DLD1 (cell line): Measurements from ENCODE around the gene WDR64.

Experiments used
- in situ Hi-C: cut with HindIII; loops from 2 replicates; pipeline ENCODE4 v1.10.0; 2017; ENCODE audit warnings: low sequenced_read_pairs

Gene WDR64

GRCh38 chr1:241652012-241652411 lies at the start of gene WDR64:
TSS of gene WDR64 (plus strand) at chr1:241652281. CDS start at chr1:241652485, 204 bp downstream.
- in situ Hi-C loops = loop anchor here (5.0 kb wide), 1 partner anchor 100 kb away; no protein-coding TSS in a partner anchor

GRCh38 chr1:241603731-241604245 lies 48.3 kb upstream of the WDR64 start:
- in situ Hi-C loops = no loop called here

- in situ Hi-C loops = no loop called here
These were observed 46.8 kb upstream of the WDR64 start for GRCh38 chr1:241605146-241605805.

- in situ Hi-C loops = no loop called here
These were observed 45.5 kb upstream of the WDR64 start for GRCh38 chr1:241606544-241606943.

GRCh38 chr1:241607497-241607896 lies 44.6 kb upstream of the WDR64 start:
- in situ Hi-C loops = no loop called here

GRCh38 chr1:241608379-241609033 lies 43.6 kb upstream of the WDR64 start:
- in situ Hi-C loops = no loop called here

- in situ Hi-C loops = no loop called here
These were observed 41.8 kb upstream of the WDR64 start for GRCh38 chr1:241610056-241610815.

- in situ Hi-C loops = no loop called here
These were observed 41.0 kb upstream of the WDR64 start for GRCh38 chr1:241611063-241611462.

- in situ Hi-C loops = no loop called here
These were observed 40.3 kb upstream of the WDR64 start for GRCh38 chr1:241611736-241612135.

- in situ Hi-C loops = no loop called here
These were observed 39.3 kb upstream of the WDR64 start for GRCh38 chr1:241612533-241613477.

- in situ Hi-C loops = no loop called here
These were observed 37.9 kb upstream of the WDR64 start for GRCh38 chr1:241614144-241614543.

- in situ Hi-C loops = no loop called here
These were observed 37.5 kb upstream of the WDR64 start for GRCh38 chr1:241614572-241614971.

- in situ Hi-C loops = no loop called here
These were observed 36.8 kb upstream of the WDR64 start for GRCh38 chr1:241615043-241615974.

GRCh38 chr1:241617426-241617825 lies 34.7 kb upstream of the WDR64 start:
- in situ Hi-C loops = no loop called here

- in situ Hi-C loops = no loop called here
These were observed 29.4 kb upstream of the WDR64 start for GRCh38 chr1:241622669-241623068.

- in situ Hi-C loops = loop anchor here (25.0 kb wide), 1 partner anchor 187 kb away; no protein-coding TSS in a partner anchor
These were observed 27.1 kb upstream of the WDR64 start for GRCh38 chr1:241624935-241625334.

GRCh38 chr1:241627453-241628259 lies 24.4 kb upstream of the WDR64 start:
- in situ Hi-C loops = loop anchor here (25.0 kb wide), 1 partner anchor 185 kb away; no protein-coding TSS in a partner anchor

- in situ Hi-C loops = loop anchor here (25.0 kb wide), 1 partner anchor 182 kb away; no protein-coding TSS in a partner anchor
These were observed 22.1 kb upstream of the WDR64 start for GRCh38 chr1:241630005-241630404.
